SH-SY5Y (cell line): ENCODE measurements around the gene DAPP1.

Source experiments
- GATA2 ChIP-seq: IDR thresholded peaks from 2 replicates; pipeline ENCODE4 v1.6.1; 2011; ENCODE audit warnings: mild to moderate bottlenecking, low read depth, low read length
- GATA3 ChIP-seq: IDR thresholded peaks from 2 replicates; pipeline ENCODE4 v1.6.1; 2011; ENCODE audit warnings: low read depth, mild to moderate bottlenecking, low read length, moderate library complexity

DNA sequence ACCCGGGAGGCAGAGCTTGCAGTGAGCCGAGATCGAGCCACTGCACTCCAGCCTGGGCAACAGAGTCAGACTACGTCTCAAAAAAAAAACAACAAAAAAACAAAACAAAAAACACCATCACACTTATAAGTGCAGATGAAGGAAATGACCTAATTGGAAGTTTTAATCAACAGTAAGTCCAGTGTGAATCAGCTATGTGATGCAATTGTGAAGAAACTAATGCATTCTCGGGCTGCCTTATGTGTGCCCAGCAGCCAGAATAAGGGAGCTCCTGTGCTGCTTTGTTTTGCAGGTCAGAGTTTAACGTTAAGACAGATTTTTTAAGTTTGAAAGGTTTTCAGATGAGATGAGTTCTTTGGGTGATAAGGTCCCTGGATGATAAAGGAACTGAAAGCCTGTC, 10.8 kb downstream of the DAPP1 start:
- TF ChIP-seq GATA2 (no peak), GATA3 (no peak)
